SK-N-SH (cell line): Measurements from ENCODE around the gene FGF8.

ENCODE experiments used
- CHD2 ChIP-seq: fragments of 150-350 bp; IDR thresholded peaks from 2 replicates; pipeline ENCODE4 v1.6.1; 2018; ENCODE audit warnings: low read length; ENCODE audit not compliant: partially characterized antibody
- CTCF ChIP-seq: fragments of 200-600 bp; sonication (generic); IDR thresholded peaks from 2 replicates; pipeline ENCODE4 v1.6.1; 2017; ENCODE audit warnings: antibody characterized with exemption, mild to moderate bottlenecking, moderate library complexity
- EZH2phosphoT487 ChIP-seq: fragments of 200-600 bp; sonication (generic); IDR thresholded peaks from 2 replicates; pipeline ENCODE4 v1.6.1; 2017; ENCODE audit warnings: low read depth, mixed run types, mild to moderate bottlenecking, antibody characterized with exemption, moderate library complexity, borderline replicate concordance
- FOXM1 ChIP-seq: IDR thresholded peaks from 2 replicates; pipeline ENCODE4 v1.4.0; 2012; ENCODE audit warnings: low read depth, mild to moderate bottlenecking
- MXI1 ChIP-seq: IDR thresholded peaks from 2 replicates; pipeline ENCODE4 v1.6.1; 2012; ENCODE audit warnings: mild to moderate bottlenecking, low read depth, low read length, improper control_type of control experiment
- POLR2AphosphoS5 ChIP-seq: IDR thresholded peaks from 2 replicates; pipeline ENCODE4 v1.6.1; 2012; ENCODE audit warnings: low read depth, low read length
- RAD21 ChIP-seq: IDR thresholded peaks from 2 replicates; pipeline ENCODE4 v1.6.1; 2012; ENCODE audit warnings: mild to moderate bottlenecking, low read length
- SIN3A ChIP-seq: IDR thresholded peaks from 2 replicates; pipeline ENCODE4 v1.6.1; 2012; ENCODE audit warnings: low read depth, mild to moderate bottlenecking, low read length, moderate library complexity, borderline replicate concordance
- TCF12 ChIP-seq: IDR thresholded peaks from 2 replicates; pipeline ENCODE4 v1.4.0; 2012
- YY1 ChIP-seq: IDR thresholded peaks from 2 replicates; pipeline ENCODE4 v1.4.0; 2012; ENCODE audit warnings: low read depth, mild to moderate bottlenecking

- no peak for TF ChIP-seq YY1
- no peak for TF ChIP-seq CTCF
- TF ChIP-seq TCF12: no peak
- TF ChIP-seq CHD2: no peak
- TF ChIP-seq POLR2AphosphoS5: no peak
- no peak for TF ChIP-seq EZH2phosphoT487
- no peak for TF ChIP-seq MXI1
- TF ChIP-seq FOXM1: no peak
- no peak for TF ChIP-seq SIN3A
- no peak for TF ChIP-seq RAD21
Observed at GRCh38 chr10:101721806-101722205, 54.1 kb downstream of the FGF8 start.
